ENCODE results near the gene APOM.

DNA sequence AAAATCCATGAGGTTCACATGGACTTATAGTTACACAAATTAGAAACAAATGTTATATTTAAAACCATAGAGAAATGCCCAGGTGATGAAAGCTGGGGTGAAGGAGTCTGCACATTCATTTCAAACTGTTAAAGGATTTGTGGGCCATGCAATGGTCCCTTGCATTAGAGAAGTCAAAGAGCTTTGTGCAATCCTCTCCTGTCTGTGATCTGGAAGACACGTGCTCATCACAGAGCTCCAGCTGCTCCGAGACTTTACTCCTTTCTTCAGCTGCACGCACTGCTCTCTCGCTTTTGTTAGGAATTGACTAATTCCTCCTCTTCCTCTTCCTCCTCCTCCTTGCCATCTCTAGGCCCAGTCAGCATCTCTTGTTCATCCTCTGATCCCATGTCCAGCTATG, 44.7 kb upstream of the APOM start:
- TF ChIP-seq ZNF660 (tag by site-specific recombination; IDR thresholded peaks at IDR 0.05) (no peak), ZNF596 (tag by site-specific recombination; IDR thresholded peaks at IDR 0.05) (no peak), SETDB1 (IDR thresholded peaks at IDR 0.05; ENCODE audit: insufficient read length, low read length) (no peak), OVOL3 (tag by site-specific recombination; IDR thresholded peaks at IDR 0.05) (no peak), KLF1 (tag by site-specific recombination; IDR thresholded peaks at IDR 0.05) (no peak), ZNF248 (tag by site-specific recombination; IDR thresholded peaks at IDR 0.05) (no peak)
- TF ChIP-seq, protein P1, sequence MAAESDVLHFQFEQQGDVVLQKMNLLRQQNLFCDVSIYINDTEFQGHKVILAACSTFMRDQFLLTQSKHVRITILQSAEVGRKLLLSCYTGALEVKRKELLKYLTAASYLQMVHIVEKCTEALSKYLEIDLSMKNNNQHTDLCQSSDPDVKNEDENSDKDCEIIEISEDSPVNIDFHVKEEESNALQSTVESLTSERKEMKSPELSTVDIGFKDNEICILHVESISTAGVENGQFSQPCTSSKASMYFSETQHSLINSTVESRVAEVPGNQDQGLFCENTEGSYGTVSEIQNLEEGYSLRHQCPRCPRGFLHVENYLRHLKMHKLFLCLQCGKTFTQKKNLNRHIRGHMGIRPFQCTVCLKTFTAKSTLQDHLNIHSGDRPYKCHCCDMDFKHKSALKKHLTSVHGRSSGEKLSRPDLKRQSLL (tag by site-specific recombination; IDR thresholded peaks at IDR 0.05), result no peak
- TF ChIP-seq, protein P2, sequence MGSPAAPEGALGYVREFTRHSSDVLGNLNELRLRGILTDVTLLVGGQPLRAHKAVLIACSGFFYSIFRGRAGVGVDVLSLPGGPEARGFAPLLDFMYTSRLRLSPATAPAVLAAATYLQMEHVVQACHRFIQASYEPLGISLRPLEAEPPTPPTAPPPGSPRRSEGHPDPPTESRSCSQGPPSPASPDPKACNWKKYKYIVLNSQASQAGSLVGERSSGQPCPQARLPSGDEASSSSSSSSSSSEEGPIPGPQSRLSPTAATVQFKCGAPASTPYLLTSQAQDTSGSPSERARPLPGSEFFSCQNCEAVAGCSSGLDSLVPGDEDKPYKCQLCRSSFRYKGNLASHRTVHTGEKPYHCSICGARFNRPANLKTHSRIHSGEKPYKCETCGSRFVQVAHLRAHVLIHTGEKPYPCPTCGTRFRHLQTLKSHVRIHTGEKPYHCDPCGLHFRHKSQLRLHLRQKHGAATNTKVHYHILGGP (tag by site-specific recombination; IDR thresholded peaks at IDR 0.05), result no peak

Measured in HEK293 (cell line).